OCI-LY1 (cell line): ENCODE measurements around the gene THRA.

ENCODE experiments used
- CTCF ChIP-seq: fragments of 200-600 bp; sonication (generic), shearing (Covaris generic); IDR thresholded peaks from 2 replicates; pipeline ENCODE4 v1.5.1; 2017; ENCODE audit warnings: mild to moderate bottlenecking, antibody characterized with exemption, low read length, moderate library complexity, mixed read lengths
- EZH2 ChIP-seq: fragments of 200-600 bp; sonication (generic), shearing (Covaris generic); IDR thresholded peaks from 2 replicates; pipeline ENCODE4 v1.8.0; 2017; ENCODE audit warnings: borderline replicate concordance, mixed run types, mild to moderate bottlenecking, antibody characterized with exemption, low read length, moderate library complexity, mixed read lengths

GRCh38 chr17:40103071-40103661 is 40.4 kb downstream of the THRA start:
- TF ChIP-seq CTCF (no peak), EZH2 (no peak)
